ENCODE results near the gene CLEC20A. TPM values are rescaled to one million over a fixed set of nuclear protein-coding genes. Genes with fewer than 3 reads are reported as not detected.

Gene CLEC20A
- total RNA-seq = not detected
- long read RNA-seq, partial matches to known transcripts = 0 of 3 reads
- long read RNA-seq, other reads (novel, unspliced or antisense) = 3 of 3 reads

DNA sequence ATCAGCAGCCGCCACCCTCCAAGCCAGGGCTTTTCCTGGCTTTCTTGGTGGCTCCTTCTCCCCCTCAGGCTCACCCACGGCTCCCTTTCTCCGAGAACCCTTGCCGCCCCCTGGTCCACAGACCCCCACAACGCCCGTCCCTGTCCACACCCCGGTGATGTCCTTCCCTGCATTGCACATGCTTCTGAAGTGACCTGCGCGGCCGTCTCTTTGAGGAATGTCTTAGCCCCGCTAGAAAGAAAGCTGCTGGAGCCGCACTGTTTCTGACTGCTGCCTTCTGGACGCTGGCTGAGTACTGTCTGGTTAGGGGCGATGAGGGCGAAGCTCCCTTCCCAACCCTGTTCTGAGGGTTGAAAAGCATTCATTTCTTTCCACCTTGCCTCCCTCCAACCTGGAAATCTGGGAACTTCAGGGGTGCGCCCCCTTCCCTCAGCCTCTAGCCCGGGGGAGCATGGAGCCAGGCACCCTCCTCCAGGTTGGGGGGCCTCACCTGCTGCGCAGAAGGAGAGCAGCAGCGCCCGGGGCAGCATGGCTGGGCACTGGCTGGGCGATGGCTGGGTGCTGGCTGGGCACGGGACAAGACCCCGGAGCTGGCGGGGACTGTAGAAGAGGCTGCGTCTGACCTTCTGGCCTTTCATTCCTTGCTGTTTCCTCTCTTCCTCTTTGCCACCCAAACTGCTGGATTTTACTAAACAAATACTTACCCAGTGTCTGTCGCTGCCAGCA, at the start of gene CLEC20A:
Gene CLEC20A, minus strand, starts transcription at position 555 of the 726 bp plus-strand sequence. Its CDS starts 25 bp downstream, at position 530.
- no peaks in the 10 kb centered on the region for H3K36me3 ChIP-seq

DNA sequence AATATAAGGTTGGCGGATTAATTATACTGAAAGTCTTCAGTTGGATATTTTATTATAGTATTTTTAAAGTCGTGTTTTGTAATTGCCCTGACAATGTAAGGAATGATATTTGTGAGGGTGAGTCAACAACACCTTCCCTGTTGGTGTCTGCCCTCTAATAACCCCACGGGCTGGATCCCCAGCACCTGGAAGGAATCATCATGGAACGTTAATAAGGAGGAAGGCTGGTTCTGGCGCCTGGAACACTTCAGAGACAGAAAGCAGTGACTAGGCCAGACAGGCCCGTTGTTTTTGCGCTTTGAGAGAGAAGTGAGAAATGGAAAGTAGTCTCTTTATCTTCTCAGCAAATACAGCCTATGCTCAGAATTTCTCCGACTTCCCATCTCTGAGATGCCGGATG, 47.8 kb upstream of the CLEC20A start:
- H3K4me3 ChIP-seq = no peak overlapping the region
- no peaks in the 10 kb centered on the region for H3K36me3 ChIP-seq
- H3K27ac ChIP-seq = no peak overlapping the region
- intact Hi-C loops (cut with DNase I) = loop anchor here (5.0 kb wide), 1 partner anchor 208 kb away; no protein-coding TSS in a partner anchor
- DNase-seq (no peak), ATAC-seq (no peak)
- peaks cover 6% of the 10 kb centered on the region for H3K4me1 ChIP-seq
- no peaks in the 10 kb centered on the region for H3K9me3 ChIP-seq
- no peaks in the 10 kb centered on the region for H3K27me3 ChIP-seq (ENCODE audit: low read depth)
- TF ChIP-seq, protein P1, sequence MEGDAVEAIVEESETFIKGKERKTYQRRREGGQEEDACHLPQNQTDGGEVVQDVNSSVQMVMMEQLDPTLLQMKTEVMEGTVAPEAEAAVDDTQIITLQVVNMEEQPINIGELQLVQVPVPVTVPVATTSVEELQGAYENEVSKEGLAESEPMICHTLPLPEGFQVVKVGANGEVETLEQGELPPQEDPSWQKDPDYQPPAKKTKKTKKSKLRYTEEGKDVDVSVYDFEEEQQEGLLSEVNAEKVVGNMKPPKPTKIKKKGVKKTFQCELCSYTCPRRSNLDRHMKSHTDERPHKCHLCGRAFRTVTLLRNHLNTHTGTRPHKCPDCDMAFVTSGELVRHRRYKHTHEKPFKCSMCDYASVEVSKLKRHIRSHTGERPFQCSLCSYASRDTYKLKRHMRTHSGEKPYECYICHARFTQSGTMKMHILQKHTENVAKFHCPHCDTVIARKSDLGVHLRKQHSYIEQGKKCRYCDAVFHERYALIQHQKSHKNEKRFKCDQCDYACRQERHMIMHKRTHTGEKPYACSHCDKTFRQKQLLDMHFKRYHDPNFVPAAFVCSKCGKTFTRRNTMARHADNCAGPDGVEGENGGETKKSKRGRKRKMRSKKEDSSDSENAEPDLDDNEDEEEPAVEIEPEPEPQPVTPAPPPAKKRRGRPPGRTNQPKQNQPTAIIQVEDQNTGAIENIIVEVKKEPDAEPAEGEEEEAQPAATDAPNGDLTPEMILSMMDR (IDR thresholded peaks at IDR 0.05) = no peak

More for the DNA sequence above, at the start of gene CLEC20A:
- H3K4me3 ChIP-seq = no peak within 1 kb of the TSS
- TF ChIP-seq, protein P1 (IDR thresholded peaks at IDR 0.05) = no peak
- no peaks in the 10 kb centered on the region for H3K4me1 ChIP-seq
- no peak within 1 kb of the TSS for H3K27ac ChIP-seq
- no peaks in the 10 kb centered on the region for H3K9me3 ChIP-seq
- H3K27me3 ChIP-seq (ENCODE audit: low read depth) = no peaks in the 10 kb centered on the region
- ATAC-seq = no peak
- DNase-seq = no peak
- intact Hi-C loops (cut with DNase I) = no loop called here

DNA sequence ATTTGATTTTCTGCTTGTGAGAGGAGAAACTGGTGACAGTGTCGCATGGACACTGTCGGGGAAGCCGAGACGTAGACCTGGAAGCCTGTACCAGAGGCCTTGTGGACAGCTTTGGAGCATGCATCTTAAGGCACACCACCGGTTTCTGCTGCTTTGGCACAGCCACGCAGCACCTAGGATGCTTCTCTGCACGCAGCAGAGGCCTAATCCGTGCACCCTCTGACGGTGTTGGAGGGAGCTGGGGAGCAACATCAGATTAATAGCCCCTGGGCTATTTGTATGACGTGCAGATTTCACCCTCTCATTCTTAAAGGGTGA, 46.5 kb upstream of the CLEC20A start:
- no peak for DNase-seq
- intact Hi-C loops (cut with DNase I) = loop anchor here (5.0 kb wide), 1 partner anchor 209 kb away; no protein-coding TSS in a partner anchor
- ATAC-seq = peak; percentile 23 to 42
- Histone ChIP-seq H3K36me3 (no peaks in the 10 kb centered on the region), H3K4me1 (peaks cover 6% of the 10 kb centered on the region), H3K9me3 (no peaks in the 10 kb centered on the region), H3K27me3 (ENCODE audit: low read depth) (no peaks in the 10 kb centered on the region), H3K4me3 (peak overlapping the region; percentile 86), H3K27ac (peak overlapping the region; percentile 75)
- TF ChIP-seq, protein P1 (IDR thresholded peaks at IDR 0.05) = no peak

DNA sequence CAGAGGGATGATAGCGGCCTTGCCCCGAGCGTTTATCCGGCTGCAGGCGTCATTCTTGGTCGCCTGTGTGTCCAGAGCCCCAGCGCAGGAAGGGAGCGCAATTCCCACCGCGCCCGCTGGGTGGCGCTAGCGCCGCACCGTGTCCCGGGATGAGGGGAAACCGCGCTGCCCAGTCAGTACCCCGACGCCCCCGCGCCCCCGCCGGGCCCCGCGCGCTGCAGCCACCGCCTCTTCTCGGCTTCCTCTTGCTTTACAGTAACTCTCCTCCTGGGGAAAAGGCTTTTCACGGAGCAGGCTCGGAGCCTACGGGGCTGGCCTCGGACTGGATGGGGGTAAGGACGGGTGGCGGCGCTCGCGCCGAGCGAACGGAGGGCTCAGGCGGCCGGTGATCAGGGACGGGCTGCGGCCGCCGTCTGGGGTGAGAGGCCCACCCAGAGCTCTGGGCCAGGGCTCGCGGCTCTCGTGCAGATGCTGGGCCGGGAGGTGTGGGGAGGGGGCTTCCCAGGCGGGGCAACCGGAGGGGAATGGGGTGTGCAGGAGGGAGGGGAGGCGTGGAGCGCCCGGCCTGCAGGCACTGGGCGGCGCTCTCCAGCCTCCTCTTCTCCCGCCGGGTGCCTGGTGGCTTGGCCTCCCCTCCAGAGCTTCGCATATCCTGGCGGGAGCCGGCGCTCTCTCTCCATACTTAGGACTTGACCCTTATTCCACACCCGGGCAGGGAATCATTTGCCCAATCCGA, 46.0 kb upstream of the CLEC20A start:
- DNase-seq = peak; percentile 90
- intact Hi-C loops (cut with DNase I) = loop anchor here (5.0 kb wide), 1 partner anchor 210 kb away; no protein-coding TSS in a partner anchor
- Histone ChIP-seq H3K27me3 (ENCODE audit: low read depth) (no peaks in the 10 kb centered on the region), H3K9me3 (no peaks in the 10 kb centered on the region), H3K27ac (peak overlapping the region; percentile 75), H3K4me3 (peak overlapping the region; percentile 86), H3K4me1 (peaks cover 7% of the 10 kb centered on the region), H3K36me3 (no peaks in the 10 kb centered on the region)
- TF ChIP-seq, protein P1 (IDR thresholded peaks at IDR 0.05) = peak; percentile 98
- ATAC-seq = peak; percentile 97 to 98

DNA sequence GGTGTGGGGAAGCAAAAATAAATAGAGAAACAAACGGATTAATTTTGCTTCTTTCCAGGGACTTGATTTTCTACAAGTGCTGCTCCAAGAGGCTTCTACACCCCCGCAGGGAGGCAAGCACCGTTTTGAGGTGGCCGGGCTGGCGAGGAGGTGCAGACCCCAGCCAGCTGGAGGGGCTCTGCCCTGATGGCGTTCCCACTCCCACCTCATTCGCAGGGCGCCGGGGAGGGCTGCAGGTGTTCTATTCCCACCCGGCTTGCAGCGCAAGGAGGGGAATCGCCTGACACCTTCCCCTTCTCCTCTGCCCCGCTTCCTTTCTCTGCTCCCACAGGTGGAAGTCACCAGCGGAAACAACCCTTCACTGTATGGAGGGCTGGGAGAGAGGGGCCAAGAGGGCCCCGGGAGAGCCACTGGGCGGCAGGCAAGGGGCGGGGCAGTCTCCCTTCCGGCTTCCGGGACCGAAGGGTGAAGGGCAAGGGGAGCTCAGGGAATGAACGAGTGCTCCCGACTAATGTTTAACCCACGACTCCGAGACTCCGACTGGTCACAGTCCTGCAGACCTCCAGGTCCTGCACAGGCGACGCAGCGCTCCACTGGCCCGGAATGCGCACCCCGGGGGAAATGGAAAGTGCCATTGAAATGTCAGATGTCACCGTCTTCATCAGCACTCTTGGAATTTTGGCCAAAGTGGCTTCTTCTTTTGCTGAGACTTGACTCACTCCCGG, 45.2 kb upstream of the CLEC20A start:
- peak; percentile 72 for DNase-seq
- TF ChIP-seq, protein P1 (IDR thresholded peaks at IDR 0.05) = no peak
- Histone ChIP-seq H3K27ac (peak overlapping the region; percentile 75), H3K9me3 (no peaks in the 10 kb centered on the region), H3K36me3 (no peaks in the 10 kb centered on the region), H3K27me3 (ENCODE audit: low read depth) (no peaks in the 10 kb centered on the region), H3K4me1 (peaks cover 13% of the 10 kb centered on the region), H3K4me3 (peak overlapping the region; percentile 86)
- intact Hi-C loops (cut with DNase I) = loop anchor here (5.0 kb wide), 1 partner anchor 210 kb away; no protein-coding TSS in a partner anchor
- peak; percentile 74 to 86 for ATAC-seq

All from lower lobe of right lung (tissue), 2 donors.